Loucy (cell line): Measurements from ENCODE around the gene ARHGAP45.

Experiments used
- H2AFZ ChIP-seq: fragments of 200-600 bp; sonication (generic); 2 replicates; pipeline ENCODE4 v1.6.0; 2016; ENCODE audit warnings: antibody characterized with exemption, mild to moderate bottlenecking, low read length, moderate library complexity
- H3F3A ChIP-seq: fragments of 200-600 bp; 2 replicates; pipeline ENCODE4 v1.6.0; 2016; ENCODE audit warnings: antibody characterized with exemption, low read depth, mild to moderate bottlenecking
- H3K27me3 ChIP-seq: fragments of 200-600 bp; sonication (generic); 2 replicates; pipeline ENCODE4 v1.6.1; 2014; ENCODE audit warnings: low read length, mild to moderate bottlenecking; ENCODE audit not compliant: insufficient read depth, poor library complexity, severe bottlenecking
- H3K36me3 ChIP-seq: fragments of 200-600 bp; sonication (generic); 2 replicates; pipeline ENCODE4 v1.6.1; 2016; ENCODE audit warnings: low read length; ENCODE audit not compliant: insufficient read depth
- H3K4me1 ChIP-seq: fragments of 200-600 bp; sonication (generic); 2 replicates; pipeline ENCODE4 v1.5.1; 2014; ENCODE audit warnings: low read length, mild to moderate bottlenecking; ENCODE audit not compliant: insufficient read depth, poor library complexity, severe bottlenecking
- H3K4me2 ChIP-seq: fragments of 200-600 bp; sonication (generic); 2 replicates; pipeline ENCODE4 v1.6.0; 2014; ENCODE audit warnings: antibody characterized with exemption, low read length, low read depth, mild to moderate bottlenecking; ENCODE audit not compliant: poor library complexity, severe bottlenecking
- H3K4me3 ChIP-seq: fragments of 200-600 bp; sonication (generic); 2 replicates; pipeline ENCODE4 v1.5.1; 2014; ENCODE audit warnings: low read length, mild to moderate bottlenecking, mixed read lengths; ENCODE audit not compliant: poor library complexity, severe bottlenecking
- H3K79me2 ChIP-seq: fragments of 200-600 bp; sonication (generic); 2 replicates; pipeline ENCODE4 v1.6.1; 2014; ENCODE audit warnings: low read length; ENCODE audit not compliant: insufficient read depth
- H3K9ac ChIP-seq: fragments of 200-600 bp; sonication (generic); 2 replicates; pipeline ENCODE4 v1.6.0; 2014; ENCODE audit warnings: mild to moderate bottlenecking, low read depth, low read length, moderate library complexity; ENCODE audit not compliant: poor library complexity, severe bottlenecking
- H3K9me2 ChIP-seq: fragments of 200-600 bp; sonication (generic); replicated peaks from 2 replicates; pipeline ENCODE4 v1.6.1; 2016; ENCODE audit warnings: low read depth, low read length, mixed read lengths
- H3K9me3 ChIP-seq: fragments of 200-600 bp; sonication (generic); 2 replicates; pipeline ENCODE4 v1.6.1; 2014; ENCODE audit warnings: mild to moderate bottlenecking, antibody characterized with exemption, low read length, low read depth; ENCODE audit not compliant: insufficient read depth
- H4K20me1 ChIP-seq: fragments of 200-600 bp; sonication (generic); 2 replicates; pipeline ENCODE4 v1.6.0; 2014; ENCODE audit warnings: antibody characterized with exemption, low read length, mild to moderate bottlenecking; ENCODE audit not compliant: insufficient read depth, poor library complexity, severe bottlenecking
- CTCF ChIP-seq: fragments of 200-600 bp; sonication (generic); conservative IDR thresholded peaks from 2 replicates; pipeline ENCODE4 v1.5.1; 2014; ENCODE audit warnings: mild to moderate bottlenecking, antibody characterized with exemption, low read length
- EZH2phosphoT487 ChIP-seq: fragments of 200-600 bp; IDR thresholded peaks from 2 replicates; pipeline ENCODE4 v1.6.1; 2018; ENCODE audit warnings: antibody characterized with exemption, mild to moderate bottlenecking, moderate library complexity, borderline replicate concordance

ARHGAP45 gene

GRCh38 chr19:1081301-1082164 lies 14.6 kb downstream of the ARHGAP45 start:
- peaks cover 12% of the 10 kb centered on the region for H3K4me1 ChIP-seq
- no peaks in the 10 kb centered on the region for H3K9me3 ChIP-seq
- no peaks in the 10 kb centered on the region for H3K27me3 ChIP-seq
- peaks cover 6% of the 10 kb centered on the region for H3K79me2 ChIP-seq
- no peaks in the 10 kb centered on the region for H3K9me2 ChIP-seq
- TF ChIP-seq EZH2phosphoT487 (no peak), CTCF (no peak)
- peaks cover 6% of the 10 kb centered on the region for H4K20me1 ChIP-seq
- no peak overlapping the region for H3K9ac ChIP-seq
- H2AFZ ChIP-seq, result no peak overlapping the region
- H3F3A ChIP-seq, result no peaks in the 10 kb centered on the region
- no peak overlapping the region for H3K4me2 ChIP-seq
- H3K36me3 ChIP-seq, result peaks cover 40% of the 10 kb centered on the region; the same call in 1 of the 2 replicates
- no peak overlapping the region for H3K4me3 ChIP-seq

GRCh38 chr19:1082165-1082927 lies 15.4 kb downstream of the ARHGAP45 start:
- Histone ChIP-seq H3K79me2 (peaks cover 6% of the 10 kb centered on the region; the same call in 1 of the 2 replicates), H3K4me3 (no peak overlapping the region), H3K27me3 (no peaks in the 10 kb centered on the region), H4K20me1 (peaks cover 6% of the 10 kb centered on the region), H3F3A (no peaks in the 10 kb centered on the region), H3K4me1 (peaks cover 5% of the 10 kb centered on the region), H3K9ac (no peak overlapping the region), H3K9me2 (no peaks in the 10 kb centered on the region), H3K4me2 (no peak overlapping the region), H3K9me3 (no peaks in the 10 kb centered on the region), H3K36me3 (peaks cover 45% of the 10 kb centered on the region; the same call in 1 of the 2 replicates), H2AFZ (no peak overlapping the region)
- TF ChIP-seq CTCF, result no peak
- TF ChIP-seq EZH2phosphoT487, result no peak

- H3K79me2 ChIP-seq, result no peaks in the 10 kb centered on the region
- H3K9me3 ChIP-seq, result no peaks in the 10 kb centered on the region
- no peaks in the 10 kb centered on the region for H3K9me2 ChIP-seq
- no peaks in the 10 kb centered on the region for H3K27me3 ChIP-seq
- no peak overlapping the region for H3K4me2 ChIP-seq
- H3K4me3 ChIP-seq, result no peak overlapping the region
- H3K9ac ChIP-seq, result no peak overlapping the region
- no peaks in the 10 kb centered on the region for H3F3A ChIP-seq
- peaks cover 6% of the 10 kb centered on the region for H4K20me1 ChIP-seq
- H3K4me1 ChIP-seq, result no peaks in the 10 kb centered on the region
- H3K36me3 ChIP-seq, result peaks cover 45% of the 10 kb centered on the region; the same call in 1 of the 2 replicates
- no peak overlapping the region for H2AFZ ChIP-seq
- TF ChIP-seq CTCF (no peak), EZH2phosphoT487 (no peak)
Observed at GRCh38 chr19:1082928-1083816, 16.2 kb downstream of the ARHGAP45 start.
